Small intestine (tissue), 7 donors: ENCODE measurements around the gene MXRA8. TPM values are rescaled to one million over a fixed set of nuclear protein-coding genes. Genes with fewer than 3 reads are reported as not detected.

Experiments
- DNase-seq, 2 donors: peaks; one replicate each; pipeline versions ENCODE4 v3.0.0 to v3.0.0-alpha.2; 2013
- FAIRE-seq: peaks from 2 replicates; lab custom pipeline; 2012; peaks lifted over from hg19 to GRCh38; lab: Jason Lieb, UNC
- H3K27ac ChIP-seq, 3 donors: one replicate each; pipeline ENCODE4 v1.5.1; 2013; ENCODE audit warnings: low read length in 2 of 3, mild to moderate bottlenecking in 2 of 3, control low read depth in 1 of 3, inconsistent platforms in 1 of 3, low read depth in 1 of 3, moderate library complexity in 1 of 3
- H3K27me3 ChIP-seq, 3 donors: one replicate each; pipeline ENCODE4 v1.6.1; 2013; ENCODE audit warnings: low read length in 3 of 3, inconsistent platforms in 1 of 3; ENCODE audit not compliant: control insufficient read depth in 3 of 3, insufficient read depth in 3 of 3
- H3K36me3 ChIP-seq, 3 donors: one replicate each; pipeline ENCODE4 v1.6.1; 2013; ENCODE audit warnings: low read length in 3 of 3, inconsistent platforms in 1 of 3, low read depth in 1 of 3, mild to moderate bottlenecking in 1 of 3, moderate library complexity in 1 of 3; ENCODE audit not compliant: control insufficient read depth in 3 of 3, insufficient read depth in 2 of 3
- H3K4me1 ChIP-seq, 3 donors: one replicate each; pipeline ENCODE4 v1.6.1; 2013; ENCODE audit warnings: low read length in 2 of 3, inconsistent platforms in 1 of 3, low read depth in 1 of 3, mild to moderate bottlenecking in 1 of 3, moderate library complexity in 1 of 3; ENCODE audit not compliant: control insufficient read depth in 3 of 3, insufficient read depth in 2 of 3
- H3K4me3 ChIP-seq, 3 donors: one replicate each; pipeline ENCODE4 v1.5.1; 2013; ENCODE audit warnings: low read length in 3 of 3, control low read depth in 1 of 3, inconsistent platforms in 1 of 3, low read depth in 1 of 3, mild to moderate bottlenecking in 1 of 3, moderate library complexity in 1 of 3
- H3K9me3 ChIP-seq, 2 donors: one replicate each; pipeline ENCODE4 v1.6.1; 2013; ENCODE audit warnings: low read depth in 1 of 2, low read length in 1 of 2; ENCODE audit not compliant: control insufficient read depth in 2 of 2, insufficient read depth in 1 of 2
- WGBS, 3 donors: extraction: QIAGEN DNeasy Blood & Tissue Kit; methylation state at CpG; one replicate each; pipeline ENCODE4 v1.1.7; 2013; 5-methylcytosine and 5-hydroxymethylcytosine counted together
- polyA plus RNA-seq, 4 donors: library from polyadenylated mRNA; stranded (reverse) in 3 of 4; unstranded in 1 of 4; fragments of 200-250 nt in 3 of 4; fragments of 120-200 nt in 1 of 4; gene quantifications; one replicate each; pipeline versions ENCODE4 v1.2.1 to v1.2.3, GENCODE V29; 2013
- donor health status: healthy with polysubstance abuse.
- donor health status: control.
- donor health status: control.
- donor health status: Bipolar disorder and iron deficiency.
- donor health status: healthy.

The MXRA8 gene
- polyA plus RNA-seq, 4 donors, result 2.7 to 538 (median 14.7) TPM

- no peak for DNase-seq
Observed at GRCh38 chr1:1360506-1361169, 2.3 kb upstream of the MXRA8 start.

DNA sequence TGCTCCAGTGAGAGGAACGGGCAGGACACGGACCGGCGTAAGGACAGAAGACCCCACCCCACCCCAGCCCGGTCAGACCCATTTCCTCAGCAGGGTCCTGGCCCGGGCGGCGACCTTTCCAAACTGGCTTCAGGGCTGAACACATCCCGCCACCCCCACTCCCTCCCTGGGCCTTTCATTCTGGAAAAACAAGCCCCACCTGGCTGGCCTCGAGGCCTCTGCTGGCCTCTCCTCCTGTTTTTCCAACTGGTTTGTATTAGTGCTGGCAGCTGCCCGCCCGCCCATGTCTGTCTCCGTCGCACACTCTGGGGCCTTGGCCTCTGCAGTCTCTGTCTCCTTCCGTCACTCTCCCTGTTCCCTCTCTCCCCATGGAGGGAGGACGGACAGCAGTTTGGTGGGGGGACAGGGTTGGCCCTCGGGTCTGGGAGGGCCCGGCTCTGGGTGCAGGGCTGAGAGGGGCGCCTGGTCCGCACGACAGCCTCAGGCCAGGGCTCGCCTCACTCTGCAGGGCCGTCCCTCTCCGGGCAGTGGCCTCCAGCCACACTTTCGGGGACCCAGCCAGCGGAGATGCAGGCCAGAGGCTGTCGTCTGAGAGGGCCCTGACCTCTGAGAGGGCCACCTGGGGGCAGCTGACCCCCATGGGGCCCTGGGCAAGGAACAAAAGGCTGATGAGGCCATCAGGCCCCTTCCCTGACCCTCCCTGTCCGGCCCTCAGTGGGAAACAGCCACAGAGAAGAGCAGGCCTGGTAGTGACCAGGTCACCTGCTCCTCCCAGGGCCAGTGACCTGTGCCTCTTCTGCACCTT lies 1.5 kb upstream of the MXRA8 start:
- no peak overlapping the region for H3K4me3 ChIP-seq
- no peak for FAIRE-seq
- DNase-seq, result no peak
- peaks cover 0 to 47% (median 0%) of the 10 kb centered on the region in 3 donors for H3K4me1 ChIP-seq
- H3K27me3 ChIP-seq, result peaks cover 0 to 3% (median under 1%) of the 10 kb centered on the region in 3 donors
- H3K9me3 ChIP-seq, result no peaks in the 10 kb centered on the region
- WGBS, 3 donors, result 68 to 72% (median 70%) methylated on average over 27 to 28 of the region's 28 CpGs
- peaks cover 0 to 6% (median 0%) of the 10 kb centered on the region in 3 donors for H3K36me3 ChIP-seq
- H3K27ac ChIP-seq, result peak overlapping the region in 2 of 3 donors; percentile 89 to 97

More at GRCh38 chr1:1360506-1361169, 2.3 kb upstream of the MXRA8 start:
- Histone ChIP-seq H3K27me3 (no peaks in the 10 kb centered on the region), H3K27ac (peak overlapping the region in 2 of 3 donors; percentile 19 to 97), H3K9me3 (no peaks in the 10 kb centered on the region), H3K4me3 (no peak overlapping the region), H3K36me3 (peaks cover 0 to 6% (median 0%) of the 10 kb centered on the region in 3 donors), H3K4me1 (peaks cover 0 to 47% (median 0%) of the 10 kb centered on the region in 3 donors)
- 69 to 75% (median 74%) methylated on average over 20 of the region's 20 CpGs for WGBS, 3 donors
- no peak for FAIRE-seq

DNA sequence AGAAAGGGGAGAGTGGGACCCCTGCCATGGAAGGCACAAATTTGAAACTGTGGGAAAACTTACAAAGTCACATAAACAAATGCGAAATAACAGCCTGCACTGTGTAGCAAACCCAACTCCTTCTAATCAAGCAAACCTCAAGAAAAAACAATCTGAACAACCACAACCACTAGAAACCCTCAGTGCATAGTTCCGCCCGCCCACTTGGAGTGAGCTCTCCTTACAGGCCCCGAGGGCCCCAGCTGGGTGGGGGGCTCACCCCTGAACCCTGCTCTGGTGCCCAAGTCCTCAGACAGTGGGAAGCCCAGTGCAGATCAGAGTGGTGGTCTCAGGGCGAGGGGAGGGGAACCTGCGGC lies 931 bp upstream of the MXRA8 start:
- DNase-seq (no peak), FAIRE-seq (no peak)
- WGBS, 3 donors, result 56 to 64% (median 60%) methylated on average over 6 of the region's 6 CpGs
- H3K4me1 ChIP-seq, result peaks cover 0 to 47% (median 0%) of the 10 kb centered on the region in 3 donors
- H3K27ac ChIP-seq, result peak overlapping the region in 2 of 3 donors; percentile 89 to 97
- peaks cover 0 to 11% (median 0%) of the 10 kb centered on the region in 3 donors for H3K36me3 ChIP-seq
- peak overlapping the region in 1 of 3 donors; percentile 84 for H3K4me3 ChIP-seq
- peaks cover 0 to 8% (median 4%) of the 10 kb centered on the region in 3 donors for H3K27me3 ChIP-seq
- H3K9me3 ChIP-seq, result no peaks in the 10 kb centered on the region

GRCh38 chr1:1357871-1358432 lies 403 bp downstream of the MXRA8 start:
- peak overlapping the region; percentile 47 to 97 (median 89) for H3K27ac ChIP-seq

GRCh38 chr1:1356796-1357401 lies 1.5 kb downstream of the MXRA8 start:
- DNase-seq (peak in 1 of 2 donors; percentile 50), FAIRE-seq (no peak)
- WGBS, 3 donors, result 35 to 46% (median 43%) methylated on average over 22 to 26 of the region's 26 CpGs
- peaks cover 0 to 63% (median 0%) of the 10 kb centered on the region in 3 donors for H3K4me1 ChIP-seq
- H3K27ac ChIP-seq, result peak overlapping the region in 2 of 3 donors; percentile 60 to 97
- H3K27me3 ChIP-seq, result peaks cover 0 to 10% (median 5%) of the 10 kb centered on the region in 3 donors
- peaks cover 0 to 35% (median 0%) of the 10 kb centered on the region in 3 donors for H3K36me3 ChIP-seq
- H3K4me3 ChIP-seq, result peak overlapping the region in 1 of 3 donors; percentile 84
- no peaks in the 10 kb centered on the region for H3K9me3 ChIP-seq

More at GRCh38 chr1:1357871-1358432, 403 bp downstream of the MXRA8 start:
- H3K4me1 ChIP-seq, result peaks cover 0 to 60% (median 0%) of the 10 kb centered on the region in 3 donors
- H3K9me3 ChIP-seq, result no peaks in the 10 kb centered on the region
- peak in 1 of 2 donors; percentile 80 for DNase-seq
- peaks cover 0 to 24% (median 0%) of the 10 kb centered on the region in 3 donors for H3K36me3 ChIP-seq
- FAIRE-seq, result no peak
- H3K27me3 ChIP-seq, result peaks cover 0 to 10% (median 5%) of the 10 kb centered on the region in 3 donors
- 15 to 26% (median 18%) methylated on average over 14 to 18 of the region's 18 CpGs for WGBS, 3 donors
- H3K4me3 ChIP-seq, result peak overlapping the region in 2 of 3 donors; percentile 20 to 84

GRCh38 chr1:1356166-1356795 lies 2.1 kb downstream of the MXRA8 start:
- FAIRE-seq (no peak), DNase-seq (no peak)
- H3K4me1 ChIP-seq, result peaks cover 0 to 62% (median 0%) of the 10 kb centered on the region in 3 donors
- H3K36me3 ChIP-seq, result peaks cover 0 to 41% (median 0%) of the 10 kb centered on the region in 3 donors
- H3K4me3 ChIP-seq, result peak overlapping the region in 1 of 3 donors; percentile 84
- H3K27ac ChIP-seq, result peak overlapping the region in 2 of 3 donors; percentile 60 to 97
- peaks cover 0 to 10% (median 5%) of the 10 kb centered on the region in 3 donors for H3K27me3 ChIP-seq
- no peaks in the 10 kb centered on the region for H3K9me3 ChIP-seq
- 18 to 41% (median 27%) methylated on average over 5 to 8 of the region's 8 CpGs for WGBS, 3 donors

- WGBS, 3 donors, result 1 to 3% (median 1%) methylated on average over 37 to 52 of the region's 52 CpGs
- DNase-seq (peak in 1 of 2 donors; percentile 79), FAIRE-seq (no peak)
- H3K27me3 ChIP-seq, result peaks cover 0 to 10% (median 5%) of the 10 kb centered on the region in 3 donors
- peaks cover 0 to 41% (median 0%) of the 10 kb centered on the region in 3 donors for H3K36me3 ChIP-seq
- no peaks in the 10 kb centered on the region for H3K9me3 ChIP-seq
- peak overlapping the region in 2 of 3 donors; percentile 12 to 18 for H3K4me3 ChIP-seq
- no peak overlapping the region for H3K27ac ChIP-seq
- peaks cover 0 to 60% (median 0%) of the 10 kb centered on the region in 3 donors for H3K4me1 ChIP-seq
Observed at GRCh38 chr1:1355416-1355815, 2.9 kb downstream of the MXRA8 start.
